Gastrocnemius medialis (tissue), 4 donors: ENCODE data around the gene QARS1.

Source experiments
- POLR2A ChIP-seq, 2 donors: fragments of 450-650 bp; IDR thresholded peaks; one replicate each; pipeline ENCODE4 v1.6.1; 2017; ENCODE audit warnings: antibody characterized with exemption in 2 of 2, mild to moderate bottlenecking in 2 of 2, moderate library complexity in 2 of 2
- TF ChIP-seq, protein P1 (sequence below), 5 experiments: fragments of 450-650 bp in 3 of 5; fragments of 200-600 bp in 2 of 5; sonication (generic) in 2 of 5; IDR thresholded peaks in 4 of 5; conservative IDR thresholded peaks in 1 of 5; 1 replicate in 4 of 5; 2 replicates in 1 of 5; pipeline ENCODE4 v1.5.1; 2016 to 2019; ENCODE audit warnings: antibody characterized with exemption in 5 of 5, mild to moderate bottlenecking in 3 of 5, moderate library complexity in 3 of 5

DNA sequence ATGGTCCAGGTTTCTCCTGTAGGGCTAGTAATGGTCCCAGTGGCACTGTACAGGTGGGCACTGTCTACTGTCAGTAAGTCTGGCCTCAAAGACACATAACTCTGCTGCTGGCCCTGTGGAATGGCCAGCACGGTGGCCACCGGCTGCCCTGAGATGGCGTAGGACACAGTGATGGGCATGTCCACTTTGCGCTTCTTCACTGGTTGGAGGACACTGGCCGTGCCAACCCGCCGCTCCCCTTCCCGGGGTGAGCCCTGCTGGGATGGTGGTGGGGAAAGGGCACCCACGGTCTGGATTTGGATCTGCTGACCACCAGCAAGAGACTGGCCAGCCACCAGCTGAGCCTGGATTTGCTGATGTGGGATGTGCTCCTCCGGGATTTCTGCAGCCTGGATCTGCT is 47.3 kb downstream of the QARS1 start:
- no peak for TF ChIP-seq POLR2A (IDR thresholded peaks at IDR 0.05)
- TF ChIP-seq, protein P1, sequence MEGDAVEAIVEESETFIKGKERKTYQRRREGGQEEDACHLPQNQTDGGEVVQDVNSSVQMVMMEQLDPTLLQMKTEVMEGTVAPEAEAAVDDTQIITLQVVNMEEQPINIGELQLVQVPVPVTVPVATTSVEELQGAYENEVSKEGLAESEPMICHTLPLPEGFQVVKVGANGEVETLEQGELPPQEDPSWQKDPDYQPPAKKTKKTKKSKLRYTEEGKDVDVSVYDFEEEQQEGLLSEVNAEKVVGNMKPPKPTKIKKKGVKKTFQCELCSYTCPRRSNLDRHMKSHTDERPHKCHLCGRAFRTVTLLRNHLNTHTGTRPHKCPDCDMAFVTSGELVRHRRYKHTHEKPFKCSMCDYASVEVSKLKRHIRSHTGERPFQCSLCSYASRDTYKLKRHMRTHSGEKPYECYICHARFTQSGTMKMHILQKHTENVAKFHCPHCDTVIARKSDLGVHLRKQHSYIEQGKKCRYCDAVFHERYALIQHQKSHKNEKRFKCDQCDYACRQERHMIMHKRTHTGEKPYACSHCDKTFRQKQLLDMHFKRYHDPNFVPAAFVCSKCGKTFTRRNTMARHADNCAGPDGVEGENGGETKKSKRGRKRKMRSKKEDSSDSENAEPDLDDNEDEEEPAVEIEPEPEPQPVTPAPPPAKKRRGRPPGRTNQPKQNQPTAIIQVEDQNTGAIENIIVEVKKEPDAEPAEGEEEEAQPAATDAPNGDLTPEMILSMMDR (IDR thresholded peaks at IDR 0.05 in 4 of 5, conservative IDR thresholded peaks at IDR 0.05 in 1 of 5): no peak
